ENCODE data around the gene AGBL3. TPM values are rescaled to one million over a fixed set of nuclear protein-coding genes. Genes with fewer than 3 reads are reported as not detected.

Gene AGBL3
- total RNA-seq, 4 donors from 2014 or later = 0.29 to 12.5 (median 5.3) TPM

- TF ChIP-seq POLR2A (IDR thresholded peaks at IDR 0.05) (no peak), CTCF (IDR thresholded peaks at IDR 0.05) (no peak)
- DNase-seq = no peak
- Histone ChIP-seq H3K27ac (no peak overlapping the region), H3K9me3 (no peaks in the 10 kb centered on the region), H3K4me3 (no peak overlapping the region), H3K27me3 (no peaks in the 10 kb centered on the region), H3K36me3 (no peaks in the 10 kb centered on the region), H3K4me1 (no peaks in the 10 kb centered on the region)
- intact Hi-C loops (cut with DNase I; ENCODE audit: low total_unique reads) = no loop called here
Observed at GRCh38 chr7:135075716-135076115, 89.4 kb downstream of the AGBL3 start.

GRCh38 chr7:135076882-135077281, 90.6 kb downstream of the AGBL3 start:
- DNase-seq = no peak
- Histone ChIP-seq H3K27me3 (no peaks in the 10 kb centered on the region), H3K4me3 (no peak overlapping the region), H3K27ac (no peak overlapping the region), H3K9me3 (no peaks in the 10 kb centered on the region), H3K36me3 (no peaks in the 10 kb centered on the region), H3K4me1 (no peaks in the 10 kb centered on the region)
- TF ChIP-seq POLR2A (IDR thresholded peaks at IDR 0.05) (no peak), CTCF (IDR thresholded peaks at IDR 0.05) (no peak)
- intact Hi-C loops (cut with DNase I; ENCODE audit: low total_unique reads) = no loop called here

- DNase-seq = no peak
- H3K4me3 ChIP-seq = no peak overlapping the region
- intact Hi-C loops (cut with DNase I; ENCODE audit: low total_unique reads) = no loop called here
Observed at GRCh38 chr7:135077642-135078041, 91.3 kb downstream of the AGBL3 start.

DNA sequence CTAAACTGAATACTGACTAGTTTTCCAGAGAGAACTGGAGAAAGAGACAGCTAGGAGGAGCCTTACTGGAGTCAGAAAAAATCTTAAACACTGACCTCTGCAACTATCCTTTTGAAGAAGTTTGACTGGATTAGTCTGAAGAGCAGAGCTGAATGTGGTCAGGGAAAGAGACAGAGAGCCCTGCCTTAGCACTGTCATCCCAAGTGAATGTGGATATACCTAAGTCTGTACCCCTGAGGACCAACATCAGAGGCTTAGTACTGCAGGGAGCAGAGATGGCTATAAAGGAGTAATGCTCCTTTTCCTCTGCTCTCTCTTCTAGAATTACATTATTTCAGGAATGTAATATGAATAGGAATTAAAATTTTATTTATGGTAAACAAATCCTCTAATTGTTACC, 91.7 kb downstream of the AGBL3 start:
- Histone ChIP-seq H3K9me3 (no peaks in the 10 kb centered on the region), H3K4me3 (no peak overlapping the region), H3K4me1 (no peaks in the 10 kb centered on the region)

More at GRCh38 chr7:135077642-135078041, 91.3 kb downstream of the AGBL3 start:
- Histone ChIP-seq H3K4me1 (no peaks in the 10 kb centered on the region), H3K27ac (no peak overlapping the region), H3K9me3 (no peaks in the 10 kb centered on the region), H3K36me3 (no peaks in the 10 kb centered on the region), H3K27me3 (no peaks in the 10 kb centered on the region)
- TF ChIP-seq POLR2A (IDR thresholded peaks at IDR 0.05) (no peak), CTCF (IDR thresholded peaks at IDR 0.05) (no peak)

GRCh38 chr7:135079068-135079467, 92.8 kb downstream of the AGBL3 start:
- Histone ChIP-seq H3K4me1 (no peaks in the 10 kb centered on the region), H3K9me3 (no peaks in the 10 kb centered on the region), H3K27ac (no peak overlapping the region), H3K27me3 (no peaks in the 10 kb centered on the region), H3K36me3 (no peaks in the 10 kb centered on the region), H3K4me3 (no peak overlapping the region)
- intact Hi-C loops (cut with DNase I; ENCODE audit: low total_unique reads) = no loop called here
- TF ChIP-seq POLR2A (IDR thresholded peaks at IDR 0.05) (no peak), CTCF (IDR thresholded peaks at IDR 0.05) (no peak)
- no peak for DNase-seq

More for the DNA sequence above, 91.7 kb downstream of the AGBL3 start:
- intact Hi-C loops (cut with DNase I; ENCODE audit: low total_unique reads) = no loop called here
- Histone ChIP-seq H3K27me3 (no peaks in the 10 kb centered on the region), H3K27ac (no peak overlapping the region), H3K36me3 (no peaks in the 10 kb centered on the region)
- no peak for DNase-seq
- TF ChIP-seq CTCF (IDR thresholded peaks at IDR 0.05) = no peak
- no peak for TF ChIP-seq POLR2A (IDR thresholded peaks at IDR 0.05)

Data from uterus (tissue), 4 donors.